H1 (cell line): ENCODE measurements around the gene NXPH3. TPM values are rescaled to one million over a fixed set of nuclear protein-coding genes. Genes with fewer than 3 reads are reported as not detected.
"Not testable (repeated sequence)": the region's sequence is repeated elsewhere in the genome, so short reads cannot be mapped to it uniquely, and the experiment has no call there.

Experiments used
- CTCF ChIA-PET: fragments of 300-600 bp; sonication (Branson Sonifier 250); formaldehyde crosslinking; loops from one replicate; lab custom pipeline; 2021; ENCODE audit not compliant: partially characterized antibody; lab: Charles Lee
- POLR2A ChIA-PET: fragments of 300-600 bp; sonication (Branson Sonifier 250); formaldehyde crosslinking; loops from one replicate; lab custom pipeline; 2021; ENCODE audit warnings: inconsistent platforms; ENCODE audit not compliant: partially characterized antibody; lab: Charles Lee
- DNase-seq, 2 experiments: peaks; one replicate each; pipeline versions ENCODE4 v3.0.0 to v3.0.0-alpha.2; 2010 to 2022; ENCODE audit warnings: low spot score in 2 of 2, low read depth in 1 of 2, mixed read lengths in 1 of 2
- FAIRE-seq: peaks from 2 replicates; lab custom pipeline; 2011; peaks lifted over from hg19 to GRCh38; lab: Jason Lieb, UNC
- H2AFZ ChIP-seq: 2 replicates; pipeline ENCODE4 v1.8.1; 2012; ENCODE audit warnings: low read length, inconsistent platforms
- H2AK5ac ChIP-seq: 2 replicates; pipeline ENCODE4 v1.6.1; 2013; ENCODE audit warnings: low read depth, low read length
- H2BK120ac ChIP-seq: replicated peaks from 2 replicates; pipeline ENCODE3; 2013; ENCODE audit warnings: low read depth, low read length, inconsistent platforms
- H2BK12ac ChIP-seq: 2 replicates; pipeline ENCODE4 v1.6.1; 2013; ENCODE audit warnings: low read depth, low read length
- H2BK15ac ChIP-seq: 2 replicates; pipeline ENCODE4 v1.6.1; 2013; ENCODE audit warnings: low read length
- H2BK20ac ChIP-seq: 2 replicates; pipeline ENCODE4 v1.6.1; 2013; ENCODE audit warnings: low read length
- H2BK5ac ChIP-seq: 2 replicates; pipeline ENCODE4 v1.6.1; 2013; ENCODE audit warnings: low read depth, low read length
- H3K14ac ChIP-seq: 2 replicates; pipeline ENCODE4 v1.6.1; 2013; ENCODE audit warnings: inconsistent platforms; ENCODE audit not compliant: insufficient read length
- H3K18ac ChIP-seq: 2 replicates; pipeline ENCODE4 v1.6.1; 2013; ENCODE audit warnings: low read length; ENCODE audit errors: extremely low read depth
- H3K23ac ChIP-seq: 2 replicates; pipeline ENCODE4 v1.6.1; 2013; ENCODE audit warnings: inconsistent platforms; ENCODE audit not compliant: insufficient read length
- H3K23me2 ChIP-seq: 2 replicates; pipeline ENCODE4 v1.6.1; 2013; ENCODE audit warnings: low read depth, low read length
- H3K27ac ChIP-seq: 2 replicates; pipeline ENCODE4 v1.6.1; 2011; ENCODE audit warnings: low read depth, low read length, inconsistent platforms
- H3K27me3 ChIP-seq, 4 experiments: replicated peaks in 1 of 4; 1 replicate in 1 of 4; 2 replicates in 3 of 4; pipeline versions ENCODE4 v1.6.1 to v1.8.1; 2011 to 2013; ENCODE audit warnings: low read length in 3 of 4, mild to moderate bottlenecking in 3 of 4, inconsistent platforms in 2 of 4, mixed read lengths in 2 of 4, moderate library complexity in 1 of 4; ENCODE audit not compliant: control insufficient read depth in 3 of 4, insufficient read depth in 3 of 4; ENCODE audit errors: extremely low read depth in 1 of 4
- H3K36me3 ChIP-seq, 4 experiments: 2 replicates each; pipeline versions ENCODE4 v1.6.1 to v1.8.1; 2011 to 2013; ENCODE audit warnings: mild to moderate bottlenecking in 4 of 4, low read length in 3 of 4, moderate library complexity in 2 of 4, control low read depth in 1 of 4, inconsistent platforms in 1 of 4; ENCODE audit not compliant: insufficient read depth in 4 of 4, control insufficient read depth in 2 of 4
- H3K4ac ChIP-seq: replicated peaks from 2 replicates; pipeline ENCODE3; 2013; ENCODE audit warnings: low read length, low read depth, mixed read lengths, inconsistent platforms; ENCODE audit not compliant: insufficient read length
- H3K4me1 ChIP-seq, 4 experiments: replicated peaks in 1 of 4; 1 replicate in 1 of 4; 2 replicates in 3 of 4; pipeline versions ENCODE4 v1.6.1 to v1.8.1; 2011 to 2013; ENCODE audit warnings: low read length in 3 of 4, inconsistent platforms in 2 of 4, mixed read lengths in 1 of 4; ENCODE audit not compliant: insufficient read depth in 4 of 4, control insufficient read depth in 3 of 4
- H3K4me2 ChIP-seq, 2 experiments: 2 replicates each; pipeline versions ENCODE4 v1.6.1 to v1.8.1; 2011 to 2013; ENCODE audit warnings: low read depth in 2 of 2, low read length in 2 of 2, control low read depth in 1 of 2, inconsistent platforms in 1 of 2, mild to moderate bottlenecking in 1 of 2; ENCODE audit not compliant: insufficient read depth in 1 of 2
- H3K4me3 ChIP-seq, 4 experiments: fragments of 200-600, 300-600 bp in 1 of 4; sonication (generic), shearing (Covaris generic), sonication (Bioruptor Twin) in 1 of 4; 2 replicates each; pipeline versions ENCODE4 v1.5.1 to v1.8.1; 2011 to 2016; ENCODE audit warnings: low read length in 4 of 4, low read depth in 3 of 4, control low read depth in 2 of 4, inconsistent platforms in 2 of 4, mild to moderate bottlenecking in 2 of 4, mixed read lengths in 1 of 4, moderate library complexity in 1 of 4; ENCODE audit not compliant: insufficient read depth in 2 of 4; ENCODE audit errors: extremely low read depth in 1 of 4
- H3K56ac ChIP-seq: replicated peaks from 2 replicates; pipeline ENCODE3; 2013; ENCODE audit warnings: low read depth, mild to moderate bottlenecking, mixed read lengths, low read length, inconsistent platforms; ENCODE audit not compliant: insufficient read length
- H3K79me1 ChIP-seq: 2 replicates; pipeline ENCODE4 v1.6.1; 2013; ENCODE audit warnings: low read depth, low read length, control low read depth
- H3K79me2 ChIP-seq, 2 experiments: 2 replicates each; pipeline versions ENCODE4 v1.6.1 to v1.8.1; 2012 to 2013; ENCODE audit warnings: low read length in 2 of 2, mild to moderate bottlenecking in 2 of 2, inconsistent platforms in 1 of 2; ENCODE audit not compliant: insufficient read depth in 2 of 2, control insufficient read depth in 1 of 2
- H3K9ac ChIP-seq, 4 experiments: replicated peaks in 1 of 4; 1 replicate in 1 of 4; 2 replicates in 3 of 4; pipeline versions ENCODE4 v1.6.1 to v1.8.1; 2011 to 2013; ENCODE audit warnings: low read depth in 3 of 4, low read length in 3 of 4, control low read depth in 2 of 4, mild to moderate bottlenecking in 2 of 4, moderate library complexity in 2 of 4, inconsistent platforms in 1 of 4; ENCODE audit errors: extremely low read depth in 1 of 4
- H3K9me3 ChIP-seq, 2 experiments: 2 replicates each; pipeline versions ENCODE4 v1.6.1 to v1.8.1; 2012 to 2013; ENCODE audit warnings: mild to moderate bottlenecking in 2 of 2, moderate library complexity in 2 of 2, control low read depth in 1 of 2, inconsistent platforms in 1 of 2, low read depth in 1 of 2, low read length in 1 of 2, mixed read lengths in 1 of 2; ENCODE audit not compliant: insufficient read depth in 2 of 2
- H4K20me1 ChIP-seq, 2 experiments: replicated peaks in 1 of 2; 2 replicates each; pipeline versions ENCODE3 to v1.8.1; 2011 to 2013; ENCODE audit warnings: inconsistent platforms in 2 of 2, low read length in 2 of 2, mild to moderate bottlenecking in 1 of 2; ENCODE audit not compliant: insufficient read depth in 2 of 2, control insufficient read depth in 1 of 2
- H4K5ac ChIP-seq: 2 replicates; pipeline ENCODE4 v1.6.1; 2013; ENCODE audit warnings: low read length, low read depth, mixed read lengths, inconsistent platforms; ENCODE audit not compliant: insufficient read length
- H4K8ac ChIP-seq: 2 replicates; pipeline ENCODE4 v1.8.0; 2013; ENCODE audit warnings: mild to moderate bottlenecking, moderate library complexity, low read length, inconsistent platforms; ENCODE audit not compliant: insufficient read depth; ENCODE audit errors: extremely low read depth
- H4K91ac ChIP-seq: replicated peaks from 2 replicates; pipeline ENCODE3; 2013; ENCODE audit warnings: low read length, mixed read lengths, inconsistent platforms; ENCODE audit not compliant: insufficient read length
- WGBS, 2 experiments: shearing (Covaris generic) in 1 of 2; methylation state at CpG; one replicate each; pipeline versions ENCODE4 v1.1.6 to v1.1.7; 2013 to 2015; ENCODE audit warnings: low lambda C conversion rate in 2 of 2, mixed read lengths in 2 of 2, inconsistent platforms in 1 of 2, low coverage in 1 of 2, missing lambda C conversion rate in 1 of 2; ENCODE audit not compliant: insufficient replicate concordance in 2 of 2, insufficient coverage in 1 of 2, insufficient read length in 1 of 2; ENCODE audit errors: extremely low coverage in 1 of 2, missing lambda C conversion rate in 1 of 2; 5-methylcytosine and 5-hydroxymethylcytosine counted together
- polyA plus RNA-seq, 7 experiments: library from polyadenylated mRNA; depleted of rRNA in 3 of 7; stranded (reverse) in 5 of 7; unstranded in 2 of 7; fragments of >200 nt in 5 of 7; fragments of 200-250 nt in 2 of 7; gene quantifications; 1 replicate in 5 of 7; 2 replicates in 1 of 7; 4 replicates in 1 of 7; pipeline versions ENCODE4 v1.2.1 to v1.2.3, GENCODE V29; 2011 to 2013; ENCODE audit warnings: missing spikeins in 2 of 7, mixed read lengths in 2 of 7
- total RNA-seq: library from RNA; stranded (reverse); fragmentation: NEBNext Ultra II Directional; extraction: Animal tissue kit (Norgen Biotek cat#: 25700); gene quantifications from 2 replicates; pipeline ENCODE4 v1.2.1, GENCODE V29; 2021

Gene NXPH3
- total and polyA plus RNA-seq, 2 of the 8 experiments (the other 6 are each of a cell fraction or from before 2014, with no cell fraction given), result 2.5 to 3.7 TPM

DNA sequence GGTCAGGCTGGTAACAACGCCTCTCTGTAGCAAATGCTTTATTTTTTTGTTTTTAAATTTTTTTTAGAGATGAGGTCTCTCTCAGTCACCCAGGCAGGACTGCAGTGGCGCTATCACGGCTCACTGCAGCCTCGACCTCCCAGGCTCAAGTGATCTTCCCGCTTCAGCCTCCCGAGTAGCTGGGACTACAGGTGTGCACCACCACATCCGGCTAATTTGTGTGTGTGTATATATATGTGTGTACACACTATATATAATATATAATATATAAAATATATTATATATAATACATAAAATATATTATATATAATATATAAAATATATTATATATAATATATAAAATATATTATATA is 7.0 kb upstream of the NXPH3 start:
- H3K56ac ChIP-seq, H4K20me1 ChIP-seq, FAIRE-seq, H3K4ac ChIP-seq, H3K14ac ChIP-seq, H3K9ac ChIP-seq, H2BK12ac ChIP-seq, H4K5ac ChIP-seq, POLR2A ChIA-PET, H4K8ac ChIP-seq, H3K9me3 ChIP-seq, DNase-seq, H2BK120ac ChIP-seq, H3K27ac ChIP-seq, H2AK5ac ChIP-seq, H3K27me3 ChIP-seq, H2BK5ac ChIP-seq, H3K79me2 ChIP-seq, H4K91ac ChIP-seq, H2BK20ac ChIP-seq, H2BK15ac ChIP-seq, H3K23ac ChIP-seq, H2AFZ ChIP-seq, H3K36me3 ChIP-seq, H3K18ac ChIP-seq, H3K79me1 ChIP-seq, H3K23me2 ChIP-seq: not testable (repeated sequence)
- Histone ChIP-seq H3K4me1 (peaks cover 0 to 12% (median 2%) of the 10 kb centered on the region in 4 experiments; a peak in 4 of 7 replicates), H3K4me3 (0 out of 8 replicates have a peak overlapping the region, but pooled peaks of 1 of the 4 experiments have one; percentile 51), H3K4me2 (peak overlapping the region in 1 of 2 experiments; percentile 5; a peak in 1 of 4 replicates)
- CTCF ChIA-PET, result interaction anchor here (1.7 to 10.3 kb wide), 6 partner anchors 12 to 275 kb away, joined by 5 to 310 read pairs (median 30); partner anchors contain the start of gene SLC35B1
- 85% methylated on average over 7 of the region's 7 CpGs; no CpG with 5 or more reads in 1 of the 2 experiments for WGBS, 2 experiments
